H9 (cell line): Measurements from ENCODE around the gene B3GNT5. TPM values are rescaled to one million over a fixed set of nuclear protein-coding genes. Genes with fewer than 3 reads are reported as not detected.

Experiments used
- DNase-seq: peaks from one replicate; pipeline ENCODE4 v3.0.0-alpha.2; 2017
- H2AFZ ChIP-seq: one replicate; pipeline ENCODE4 v1.6.1; 2013; ENCODE audit warnings: mild to moderate bottlenecking, low read length, control low read depth, moderate library complexity
- H2AK5ac ChIP-seq: 2 replicates; pipeline ENCODE4 v1.6.1; 2013; ENCODE audit warnings: low read length, control low read depth, mixed read lengths; ENCODE audit not compliant: insufficient read length
- H2BK120ac ChIP-seq: one replicate; pipeline ENCODE4 v1.6.1; 2013; ENCODE audit warnings: low read depth, mild to moderate bottlenecking, low read length, control low read depth, inconsistent platforms; ENCODE audit not compliant: poor library complexity, severe bottlenecking
- H2BK12ac ChIP-seq: 2 replicates; pipeline ENCODE4 v1.6.1; 2013; ENCODE audit warnings: low read length, control low read depth, mixed read lengths, low read depth; ENCODE audit not compliant: insufficient read length
- H2BK15ac ChIP-seq: 2 replicates; pipeline ENCODE4 v1.6.1; 2013; ENCODE audit warnings: low read depth, low read length, control low read depth
- H2BK20ac ChIP-seq: one replicate; pipeline ENCODE4 v1.6.1; 2013; ENCODE audit warnings: low read depth, mild to moderate bottlenecking, low read length, control low read depth, inconsistent platforms; ENCODE audit not compliant: poor library complexity, severe bottlenecking
- H2BK5ac ChIP-seq: 2 replicates; pipeline ENCODE4 v1.6.1; 2013; ENCODE audit warnings: low read length, control low read depth, mixed read lengths; ENCODE audit not compliant: insufficient read length
- H3K14ac ChIP-seq: 2 replicates; pipeline ENCODE4 v1.6.1; 2013; ENCODE audit warnings: low read length, control low read depth; ENCODE audit not compliant: insufficient read depth
- H3K18ac ChIP-seq: 2 replicates; pipeline ENCODE4 v1.6.1; 2013; ENCODE audit warnings: low read depth, mild to moderate bottlenecking, mixed read lengths, low read length, control low read depth; ENCODE audit not compliant: insufficient read length
- H3K23ac ChIP-seq: 2 replicates; pipeline ENCODE4 v1.6.1; 2013; ENCODE audit warnings: low read length, control low read depth, mixed read lengths, low read depth; ENCODE audit not compliant: insufficient read length
- H3K23me2 ChIP-seq: 2 replicates; pipeline ENCODE4 v1.6.1; 2013; ENCODE audit warnings: low read depth, mild to moderate bottlenecking, mixed read lengths, low read length, control low read depth; ENCODE audit not compliant: insufficient read length, poor library complexity, severe bottlenecking
- H3K27ac ChIP-seq: 2 replicates; pipeline ENCODE4 v1.5.1; 2013; ENCODE audit warnings: low read length, control low read depth, mixed read lengths, low read depth; ENCODE audit not compliant: insufficient read length
- H3K27me3 ChIP-seq: 2 replicates; pipeline ENCODE4 v1.6.1; 2013; ENCODE audit warnings: low read length, control low read depth, inconsistent platforms; ENCODE audit not compliant: insufficient read depth
- H3K4ac ChIP-seq: 2 replicates; pipeline ENCODE4 v1.6.1; 2013; ENCODE audit warnings: low read depth, mild to moderate bottlenecking, control low read depth, inconsistent platforms, low read length, moderate library complexity
- H3K4me1 ChIP-seq: 2 replicates; pipeline ENCODE4 v1.6.1; 2013; ENCODE audit warnings: low read length, control low read depth, inconsistent platforms; ENCODE audit not compliant: insufficient read depth
- H3K4me2 ChIP-seq: 2 replicates; pipeline ENCODE4 v1.6.1; 2013; ENCODE audit warnings: low read length, control low read depth, mixed read lengths; ENCODE audit not compliant: insufficient read length, insufficient read depth
- H3K56ac ChIP-seq: 2 replicates; pipeline ENCODE4 v1.6.1; 2013; ENCODE audit warnings: low read depth, mild to moderate bottlenecking, mixed read lengths, low read length, control low read depth; ENCODE audit not compliant: insufficient read length
- H3K79me1 ChIP-seq: 2 replicates; pipeline ENCODE4 v1.6.1; 2013; ENCODE audit warnings: low read depth, mild to moderate bottlenecking, moderate library complexity, low read length, control low read depth, inconsistent platforms; ENCODE audit not compliant: insufficient read depth, poor library complexity, severe bottlenecking
- H3K79me2 ChIP-seq: 2 replicates; pipeline ENCODE4 v1.6.1; 2013; ENCODE audit warnings: low read length, control low read depth, inconsistent platforms; ENCODE audit not compliant: insufficient read depth
- H3K9ac ChIP-seq: 2 replicates; pipeline ENCODE4 v1.6.1; 2013; ENCODE audit warnings: low read length, control low read depth, mixed read lengths; ENCODE audit not compliant: insufficient read length; ENCODE audit errors: extremely low read depth
- H3K9me3 ChIP-seq: one replicate; pipeline ENCODE4 v1.6.1; 2013; ENCODE audit warnings: low read depth, low read length, inconsistent platforms; ENCODE audit not compliant: control insufficient read depth
- H3T11ph ChIP-seq: one replicate; pipeline ENCODE4 v1.6.1; 2013; ENCODE audit warnings: mild to moderate bottlenecking, low read length, control low read depth, inconsistent platforms
- H4K20me1 ChIP-seq: one replicate; pipeline ENCODE4 v1.6.1; 2013; ENCODE audit not compliant: control insufficient read depth, insufficient read length, insufficient read depth
- H4K5ac ChIP-seq: 2 replicates; pipeline ENCODE4 v1.6.1; 2013; ENCODE audit warnings: low read depth, mild to moderate bottlenecking, mixed read lengths, low read length, control low read depth; ENCODE audit not compliant: insufficient read length
- H4K8ac ChIP-seq: replicated peaks from 2 replicates; pipeline ENCODE4 v1.6.1; 2013; ENCODE audit warnings: low read length, control low read depth, mixed read lengths, low read depth; ENCODE audit not compliant: insufficient read length
- H4K91ac ChIP-seq: 2 replicates; pipeline ENCODE4 v1.6.1; 2013; ENCODE audit warnings: low read depth, mild to moderate bottlenecking, moderate library complexity, mixed read lengths, low read length, control low read depth; ENCODE audit not compliant: insufficient read length
- H3K27ac Mint-ChIP-seq, 3 experiments: 2 replicates in 2 of 3; 3 replicates in 1 of 3; pipeline ENCODE4 v1.8.0; 2020 to 2021; ENCODE audit warnings: mixed read lengths in 3 of 3, mild to moderate bottlenecking in 1 of 3, moderate library complexity in 1 of 3
- H3K27me3 Mint-ChIP-seq: 2 replicates; pipeline ENCODE4 v1.8.0; 2021; ENCODE audit warnings: low read depth, mild to moderate bottlenecking, moderate library complexity, mixed read lengths
- H3K36me3 Mint-ChIP-seq, 3 experiments: 2 replicates in 2 of 3; 3 replicates in 1 of 3; pipeline ENCODE4 v1.8.0; 2020 to 2021; ENCODE audit warnings: low read depth in 3 of 3, mixed read lengths in 3 of 3; ENCODE audit not compliant: insufficient read depth in 1 of 3
- H3K4me1 Mint-ChIP-seq, 2 experiments: 2 replicates each; pipeline ENCODE4 v1.8.0; 2020; ENCODE audit warnings: mixed read lengths in 2 of 2
- H3K4me3 Mint-ChIP-seq, 2 experiments: 2 replicates in 1 of 2; 3 replicates in 1 of 2; pipeline ENCODE4 v1.8.0; 2020 to 2021; ENCODE audit warnings: mild to moderate bottlenecking in 2 of 2, mixed read lengths in 2 of 2, moderate library complexity in 1 of 2
- H3K9me3 Mint-ChIP-seq, 2 experiments: 2 replicates in 1 of 2; 3 replicates in 1 of 2; pipeline ENCODE4 v1.8.0; 2020; ENCODE audit warnings: mild to moderate bottlenecking in 2 of 2, mixed read lengths in 2 of 2, moderate library complexity in 1 of 2
- CTCF ChIP-seq: fragments of 200-600 bp; sonication (generic); conservative IDR thresholded peaks from 3 replicates; pipeline ENCODE4 v1.8.0; 2021; ENCODE audit warnings: antibody characterized with exemption, mild to moderate bottlenecking
- WGBS: extraction: QIAGEN DNeasy Blood & Tissue Kit; methylation state at CpG from one replicate; pipeline ENCODE4 v1.1.7; 2013; ENCODE audit warnings: missing lambda C conversion rate, low lambda C conversion rate, mixed read lengths; ENCODE audit not compliant: insufficient read length; ENCODE audit errors: extremely low coverage; 5-methylcytosine and 5-hydroxymethylcytosine counted together
- total RNA-seq: library from RNA; stranded (reverse); gene quantifications from 2 replicates; pipeline ENCODE4 v1.2.1, GENCODE V29; 2021

B3GNT5 gene
- total RNA-seq, 1 experiment from 2014 or later, result 7.3 TPM

DNA sequence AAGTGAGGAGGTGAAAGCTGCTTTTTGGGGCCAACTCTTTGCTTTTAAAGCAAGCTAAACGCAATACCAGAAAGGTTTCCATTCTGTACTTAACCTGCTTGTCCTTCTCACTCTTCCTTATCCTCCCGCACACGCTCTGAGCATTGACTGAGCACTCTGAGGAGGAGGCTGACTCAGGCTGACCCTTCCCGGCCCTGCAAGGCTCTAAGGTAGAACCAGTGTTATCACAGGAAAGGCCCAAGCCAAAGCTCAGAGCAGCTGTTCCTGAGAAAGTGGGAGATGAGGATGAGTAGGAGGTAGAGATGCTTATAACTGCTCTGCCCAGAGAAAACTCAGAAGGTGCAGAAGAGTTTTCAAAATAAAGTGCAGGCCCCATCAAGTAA, 2.3 kb downstream of the B3GNT5 start:
- Histone ChIP-seq H4K8ac (no peak overlapping the region), H3K56ac (no peak overlapping the region), H2BK20ac (no peak overlapping the region), H3K27ac (no peak overlapping the region), H3K9ac (no peak overlapping the region), H3T11ph (no peak overlapping the region), H3K23ac (no peak overlapping the region), H2AFZ (no peak overlapping the region), H3K4me2 (peak overlapping the region; percentile 94), H2BK15ac (no peak overlapping the region), H3K79me2 (no peaks in the 10 kb centered on the region), H3K18ac (no peak overlapping the region), H2BK120ac (no peak overlapping the region), H4K5ac (no peak overlapping the region), H3K14ac (no peak overlapping the region), H3K27me3 (peaks cover 10% of the 10 kb centered on the region; the same call in 1 of the 2 replicates), H3K4me1 (no peaks in the 10 kb centered on the region; the same call in 1 of the 2 replicates), H2BK12ac (no peak overlapping the region), H2BK5ac (no peak overlapping the region), H2AK5ac (no peak overlapping the region), H3K4ac (no peak overlapping the region), H3K9me3 (no peaks in the 10 kb centered on the region), H4K20me1 (no peaks in the 10 kb centered on the region), H3K23me2 (peaks cover 20% of the 10 kb centered on the region), H4K91ac (no peak overlapping the region), H3K79me1 (no peaks in the 10 kb centered on the region)
- Mint-ChIP-seq H3K9me3 (no peaks in the 10 kb centered on the region), H3K27me3 (peaks cover 16% of the 10 kb centered on the region), H3K4me3 (peak overlapping the region; percentile 72 to 83), H3K4me1 (peaks cover 19 to 26% of the 10 kb centered on the region in 2 experiments), H3K27ac (peak overlapping the region in 1 of 3 experiments; percentile 41; a peak in 1 of 7 replicates), H3K36me3 (peaks cover 0 to 4% (median 4%) of the 10 kb centered on the region in 3 experiments; a peak in 2 of 7 replicates)
- WGBS, result no CpG with 5 or more reads among the region's 4 CpGs
- TF ChIP-seq CTCF, result no peak
- no peak for DNase-seq
